K562 (cell line): ENCODE measurements around the gene TEX14. TPM values are rescaled to one million over a fixed set of nuclear protein-coding genes. Genes with fewer than 3 reads are reported as not detected.
A peak's percentile ranks its signal among the peaks of the same experiment; 100 is the strongest.

ENCODE experiments used
- ATAC-seq: fragments of 200-7000 bp; cut with Tn5 transposase; 3 replicates; pipeline ENCODE4 v1.9.1; 2020; ENCODE audit warnings: moderate library complexity
- BruUV-seq: library from RNA; stranded (reverse); fragments of 400-500 nt; replicated peaks from 2 replicates; lab custom pipeline; 2021; lab: Mats Ljungman, UMichigan
- CTCF ChIA-PET: fragments of 300-600 bp; formaldehyde crosslinking; extraction: SDS; loops from one replicate; lab custom pipeline; 2021; ENCODE audit warnings: low intra/inter-chr PET ratio; lab: Yijun Ruan, JAX
- POLR2A ChIA-PET: fragments of 300-600, 350-650 bp; sonication (Branson Sonifier 250); formaldehyde crosslinking; extraction: SDS; loops from one replicate; lab custom pipeline; 2021; ENCODE audit warnings: antibody characterized with exemption, inconsistent platforms; lab: Yijun Ruan, JAX
- DNase-seq, 4 experiments: peaks; one replicate each; pipeline versions ENCODE4 v3.0.0 to v3.0.0-alpha.2; 2011 to 2018; ENCODE audit warnings: low spot score in 3 of 4, mixed read lengths in 3 of 4; ENCODE audit errors: extremely low read depth in 1 of 4
- FAIRE-seq: peaks from 2 replicates; lab custom pipeline; 2011; peaks lifted over from hg19 to GRCh38; lab: Jason Lieb, UNC
- H2AFZ ChIP-seq: 2 replicates; pipeline ENCODE4 v1.6.0; 2011; ENCODE audit warnings: low read depth, low read length, control low read depth, inconsistent platforms
- H3K27ac ChIP-seq: fragments of 200-600 bp; 3 replicates; pipeline ENCODE4 v1.8.0; 2011; ENCODE audit warnings: low read depth, mild to moderate bottlenecking, control low read depth, inconsistent platforms, low read length, moderate library complexity, mixed read lengths; ENCODE audit errors: extremely low read depth
- H3K27me3 ChIP-seq, 2 experiments: fragments of 300-600 bp in 1 of 2; 2 replicates in 1 of 2; 3 replicates in 1 of 2; pipeline versions ENCODE4 v1.6.0 to v1.8.0; 2011; ENCODE audit warnings: inconsistent platforms in 2 of 2, low read length in 2 of 2, mild to moderate bottlenecking in 1 of 2, mixed read lengths in 1 of 2, moderate library complexity in 1 of 2; ENCODE audit not compliant: control insufficient read depth in 2 of 2, insufficient read depth in 2 of 2
- H3K36me3 ChIP-seq: fragments of 300-600 bp; 3 replicates; pipeline ENCODE4 v1.8.0; 2011; ENCODE audit warnings: mild to moderate bottlenecking, low read length, inconsistent platforms; ENCODE audit not compliant: control insufficient read depth, insufficient read depth
- H3K4me1 ChIP-seq, 2 experiments: fragments of 200-600 bp in 1 of 2; replicated peaks in 1 of 2; 2 replicates in 1 of 2; 3 replicates in 1 of 2; pipeline versions ENCODE4 v1.5.1 to v1.8.0; 2011; ENCODE audit warnings: inconsistent platforms in 2 of 2, low read length in 2 of 2, mild to moderate bottlenecking in 1 of 2, mixed read lengths in 1 of 2, moderate library complexity in 1 of 2; ENCODE audit not compliant: control insufficient read depth in 2 of 2, insufficient read depth in 2 of 2
- H3K4me2 ChIP-seq: 2 replicates; pipeline ENCODE4 v1.6.1; 2011; ENCODE audit warnings: low read length, control low read depth, inconsistent platforms, mixed read lengths; ENCODE audit not compliant: insufficient read depth
- H3K4me3 ChIP-seq: fragments of 200-600 bp; sonication (generic), shearing (Covaris generic); 2 replicates; pipeline ENCODE4 v1.5.1; 2016; ENCODE audit warnings: control low read depth, inconsistent platforms
- H3K79me2 ChIP-seq: fragments of 200-600 bp; 3 replicates; pipeline ENCODE4 v1.8.0; 2011; ENCODE audit warnings: low read length, inconsistent platforms; ENCODE audit not compliant: control insufficient read depth, insufficient read depth
- H3K9ac ChIP-seq, 2 experiments: 2 replicates each; pipeline versions ENCODE4 v1.6.0 to v1.6.1; 2011; ENCODE audit warnings: low read depth in 2 of 2, low read length in 2 of 2, control low read depth in 1 of 2, inconsistent platforms in 1 of 2, mild to moderate bottlenecking in 1 of 2, mixed read lengths in 1 of 2; ENCODE audit not compliant: insufficient read depth in 1 of 2
- H3K9me1 ChIP-seq: one replicate; pipeline ENCODE4 v1.6.0; 2011; ENCODE audit warnings: inconsistent platforms, mild to moderate bottlenecking, low read length, moderate library complexity; ENCODE audit not compliant: control insufficient read depth, insufficient read depth
- H3K9me3 ChIP-seq: replicated peaks from 2 replicates; pipeline ENCODE4 v1.5.1; 2011; ENCODE audit warnings: low read depth, low read length, inconsistent platforms; ENCODE audit not compliant: control insufficient read depth, insufficient read depth
- H4K20me1 ChIP-seq: replicated peaks from 2 replicates; pipeline ENCODE4 v1.6.1; 2011; ENCODE audit warnings: low read length, inconsistent platforms, mixed read lengths; ENCODE audit not compliant: control insufficient read depth, insufficient read depth
- ATF1 ChIP-seq, 2 experiments: fragments of 450-650 bp in 1 of 2; IDR thresholded peaks; 2 replicates each; pipeline ENCODE4 v1.6.1; 2016; ENCODE audit warnings: missing compliant biosample characterization in 1 of 2, missing genetic modification characterization in 1 of 2
- CEBPG ChIP-seq, 3 experiments: fragments of 200-800 bp in 1 of 3; sonication (Bioruptor generic) in 1 of 3; sonication (generic) in 1 of 3; formaldehyde crosslinking in 1 of 3; IDR thresholded peaks in 2 of 3; conservative IDR thresholded peaks in 1 of 3; 2 replicates each; pipeline versions ENCODE4 v1.6.1 to v1.8.0; 2016 to 2022; ENCODE audit warnings: missing compliant biosample characterization in 2 of 3, missing genetic modification characterization in 2 of 3, mild to moderate bottlenecking in 1 of 3, missing genetic modification reagents in 1 of 3
- ETV6 ChIP-seq, 3 experiments: fragments of 150-350 bp in 1 of 3; sonication (generic) in 1 of 3; formaldehyde crosslinking in 1 of 3; IDR thresholded peaks; 2 replicates each; pipeline versions ENCODE4 v1.6.1 to v1.8.0; 2014 to 2022; ENCODE audit warnings: borderline replicate concordance in 2 of 3, low read depth in 2 of 3, antibody characterized with exemption in 1 of 3, low read length in 1 of 3, mild to moderate bottlenecking in 1 of 3, missing genetic modification reagents in 1 of 3
- FOXJ2 ChIP-seq: fragments of 200-800 bp; sonication (Bioruptor generic); IDR thresholded peaks from 2 replicates; pipeline ENCODE4 v1.6.1; 2016; ENCODE audit warnings: missing genetic modification characterization, missing compliant biosample characterization
- FOXP1 ChIP-seq: sonication (generic); formaldehyde crosslinking; IDR thresholded peaks from 2 replicates; pipeline ENCODE4 v1.8.0; 2022; ENCODE audit warnings: mild to moderate bottlenecking, missing genetic modification reagents
- HOXB6 ChIP-seq: fragments of 250-450 bp; sonication (Bioruptor Pico); IDR thresholded peaks from 2 replicates; pipeline ENCODE4 v1.5.1; 2022; ENCODE audit warnings: mild to moderate bottlenecking, borderline replicate concordance
- KAT7 ChIP-seq: sonication (generic); formaldehyde crosslinking; IDR thresholded peaks from 2 replicates; pipeline ENCODE4 v1.8.0; 2022; ENCODE audit warnings: missing genetic modification reagents, mild to moderate bottlenecking, borderline replicate concordance
- NRF1 ChIP-seq, 2 experiments: fragments of 450-650 bp; IDR thresholded peaks in 1 of 2; conservative IDR thresholded peaks in 1 of 2; 2 replicates each; pipeline ENCODE4 v1.6.1; 2014; ENCODE audit warnings: mild to moderate bottlenecking in 2 of 2
- SMAD1 ChIP-seq: fragments of 150-350 bp; IDR thresholded peaks from 2 replicates; pipeline ENCODE4 v1.6.1; 2014; ENCODE audit warnings: low read length, low read depth; ENCODE audit not compliant: partially characterized antibody
- SRSF7 ChIP-seq: fragments of 200-400 bp; formaldehyde crosslinking; optimal IDR thresholded peaks from 2 replicates; pipeline ENCODE3; 2017; ENCODE audit warnings: mild to moderate bottlenecking, low read depth, low read length
- ZNF24 ChIP-seq: fragments of 450-650 bp; IDR thresholded peaks from 2 replicates; pipeline ENCODE4 v1.6.1; 2016
- ZNF282 ChIP-seq: sonication (generic); formaldehyde crosslinking; IDR thresholded peaks from 2 replicates; pipeline ENCODE4 v1.8.1; 2023; ENCODE audit warnings: missing genetic modification reagents
- WGBS: fragments of 100-300 bp; shearing (Covaris generic); methylation state at CpG from one replicate; pipeline ENCODE4 v1.1.6; 2016; ENCODE audit warnings: low coverage, mixed read lengths; ENCODE audit not compliant: insufficient coverage; ENCODE audit errors: missing lambda C conversion rate; 5-methylcytosine and 5-hydroxymethylcytosine counted together
- in situ Hi-C: fragments of 300-500 bp; cut with MboI; formaldehyde crosslinking; loops from 4 replicates; pipeline ENCODE4 v1.15.0; 2018; ENCODE audit warnings: inconsistent platforms, mixed read lengths
- intact Hi-C: fragments of 100-400 bp; cut with micrococcal nuclease; formaldehyde crosslinking; loops from 2 replicates; pipeline ENCODE4 v1.14.2; 2022
- polyA plus RNA-seq, 8 experiments: library from polyadenylated mRNA; depleted of rRNA in 4 of 8; stranded (reverse) in 5 of 8; unstranded in 3 of 8; fragments of >200 nt; fragmentation: Nextera tagmentation in 2 of 8; fragmentation: Illumina TruSeq in 1 of 8; extraction: Ambion mirVana in 2 of 8; extraction: Trizol in 1 of 8; gene quantifications; 2 replicates each; pipeline versions ENCODE4 v1.2.1 to v1.2.3, GENCODE V29; 2011 to 2014; ENCODE audit warnings: inconsistent platforms in 1 of 8, missing spikeins in 1 of 8
- total RNA-seq, 7 experiments: library from RNA; depleted of rRNA in 6 of 7; stranded (reverse); fragments of >200 nt in 6 of 7; fragmentation: Illumina TruSeq in 2 of 7; extraction: Trizol in 2 of 7; gene quantifications; 2 replicates each; pipeline versions ENCODE4 v1.2.1 to v1.2.3, GENCODE V29; 2011 to 2021; ENCODE audit warnings: low replicate concordance in 1 of 7
- TF ChIP-seq, protein P1 (sequence below): sonication (generic); formaldehyde crosslinking; IDR thresholded peaks from 2 replicates; pipeline ENCODE4 v1.9.0; 2022; ENCODE audit warnings: mild to moderate bottlenecking, missing genetic modification reagents
- TF ChIP-seq, protein P2 (sequence below): sonication (generic); formaldehyde crosslinking; IDR thresholded peaks from 2 replicates; pipeline ENCODE4 v1.8.1; 2022; ENCODE audit warnings: missing genetic modification reagents
- TF ChIP-seq, protein P3 (sequence below), 3 experiments: fragments of 200-800 bp in 1 of 3; sonication (Bioruptor generic) in 1 of 3; sonication (generic) in 1 of 3; formaldehyde crosslinking in 1 of 3; IDR thresholded peaks; 2 replicates each; pipeline versions ENCODE4 v1.6.1 to v1.8.0; 2016 to 2022; ENCODE audit warnings: mild to moderate bottlenecking in 2 of 3, missing compliant biosample characterization in 2 of 3, missing genetic modification characterization in 2 of 3, missing genetic modification reagents in 1 of 3

Gene TEX14
- total and polyA plus RNA-seq, 9 of the 15 experiments (the other 6 are each of a cell fraction or from before 2014, with no cell fraction given): 0.05 to 0.12 (median 0.09) TPM; not detected in 1

DNA sequence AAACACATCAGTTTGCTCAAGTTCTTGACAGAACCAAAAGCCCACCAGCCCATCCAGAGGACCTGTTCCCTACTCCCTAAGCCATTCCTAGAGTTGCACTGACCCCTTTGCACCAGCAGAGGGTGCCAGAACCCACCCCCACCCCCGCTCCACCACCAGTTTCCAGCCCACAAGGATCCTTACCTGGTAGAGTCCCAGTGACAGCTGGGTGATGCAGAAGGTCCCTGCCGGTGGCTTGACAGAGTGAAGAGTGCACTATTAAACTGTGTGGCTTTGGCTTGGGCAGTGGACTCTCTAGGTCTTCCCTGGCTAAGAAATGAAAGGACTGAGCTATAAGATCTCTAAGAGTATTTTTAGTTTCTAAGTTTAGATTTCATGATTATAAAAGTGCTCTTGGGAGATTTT is 104.1 kb downstream of the TEX14 start (continued):
- TF ChIP-seq NRF1 (conservative IDR thresholded peaks at IDR 0.05 in 1 of 2, IDR thresholded peaks at IDR 0.05 in 1 of 2): no peak
- TF ChIP-seq SMAD1: no peak
- no peak for TF ChIP-seq FOXP1 (CRISPR knock-in tag)
- TF ChIP-seq, protein P1, sequence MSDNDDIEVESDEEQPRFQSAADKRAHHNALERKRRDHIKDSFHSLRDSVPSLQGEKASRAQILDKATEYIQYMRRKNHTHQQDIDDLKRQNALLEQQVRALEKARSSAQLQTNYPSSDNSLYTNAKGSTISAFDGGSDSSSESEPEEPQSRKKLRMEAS (CRISPR knock-in tag): no peak
- TF ChIP-seq SRSF7: no peak
- no peak for TF ChIP-seq ZNF282 (CRISPR knock-in tag)

DNA sequence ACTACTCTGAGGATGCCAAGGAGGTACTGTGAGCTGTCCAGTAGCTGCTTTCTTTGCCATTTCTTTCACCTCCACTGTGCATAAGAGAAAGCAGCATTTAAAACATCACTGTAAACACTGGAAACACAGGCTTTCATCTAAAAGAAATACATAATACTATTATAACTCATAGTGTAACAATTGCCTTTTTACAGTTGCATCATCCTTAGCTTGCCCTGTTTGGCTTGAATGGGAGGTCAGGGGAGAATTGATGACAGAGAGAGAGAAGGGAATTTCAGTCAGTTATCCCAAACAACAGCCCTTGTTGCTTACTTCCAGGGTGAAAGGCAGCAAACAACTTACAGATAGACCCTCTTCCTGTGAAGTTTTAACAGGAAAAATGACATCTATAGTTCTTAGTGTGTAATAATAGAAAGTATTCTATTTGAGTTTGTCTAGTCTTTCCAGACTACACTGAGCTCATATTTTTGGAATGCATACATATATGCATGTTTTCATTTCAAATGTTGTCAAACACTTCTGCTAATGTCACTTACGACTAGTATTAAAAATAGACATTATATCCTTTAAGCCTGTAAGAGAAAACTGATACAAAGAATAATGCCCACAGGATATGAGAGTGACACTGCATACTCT is 105.7 kb downstream of the TEX14 start:
- no peaks in the 10 kb centered on the region for H4K20me1 ChIP-seq
- no peaks in the 10 kb centered on the region for H3K9me1 ChIP-seq
- H2AFZ ChIP-seq: no peak overlapping the region
- H3K36me3 ChIP-seq: no peaks in the 10 kb centered on the region
- ChIA-PET CTCF (interaction anchor here (0.9 kb wide), 1 partner anchor 419 kb away, joined by 4 read pairs; no protein-coding TSS in a partner anchor), POLR2A (interaction anchor here (0.7 to 1.6 kb wide), 4 partner anchors 28 to 73 kb away, joined by 4 to 7 read pairs (median 4); no protein-coding TSS in a partner anchor)
- no TSS peak for BruUV-seq
- FAIRE-seq (no peak), DNase-seq (no peak), ATAC-seq (no peak)
- intact Hi-C loops: loop anchor here (5.0 to 10.0 kb wide), 3 partner anchors 64 to 121 kb away; no protein-coding TSS in a partner anchor
- H3K9ac ChIP-seq: no peak overlapping the region
- 0% methylated on average over 1 of the region's 1 CpG for WGBS
- no peaks in the 10 kb centered on the region for H3K79me2 ChIP-seq
- H3K4me2 ChIP-seq: no peak overlapping the region
- in situ Hi-C loops: loop anchor here (10.0 kb wide), 1 partner anchor 419 kb away; no protein-coding TSS in a partner anchor
- H3K9me3 ChIP-seq: peaks cover 3% of the 10 kb centered on the region
- H3K4me1 ChIP-seq: no peaks in the 10 kb centered on the region
- no peak overlapping the region for H3K27ac ChIP-seq
- H3K4me3 ChIP-seq: no peak overlapping the region
- peaks cover 5 to 11% of the 10 kb centered on the region in 2 experiments; a peak in 3 of 5 replicates for H3K27me3 ChIP-seq
- TF ChIP-seq ATF1 (CRISPR knock-in tag; IDR thresholded peaks at IDR 0.05): no peak
- TF ChIP-seq ATF1 (tag; IDR thresholded peaks at IDR 0.05): no peak
- no peak for TF ChIP-seq KAT7 (CRISPR knock-in tag)
- TF ChIP-seq CEBPG (CRISPR knock-in tag; IDR thresholded peaks at IDR 0.05): no peak
- peak; percentile 14 to 59; a peak in 2 of 4 replicates for TF ChIP-seq CEBPG (tag; conservative IDR thresholded peaks at IDR 0.05 in 1 of 2, IDR thresholded peaks at IDR 0.05 in 1 of 2)
- no peak for TF ChIP-seq FOXJ2 (tag)
- TF ChIP-seq ETV6 (IDR thresholded peaks at IDR 0.05; ENCODE audit: borderline replicate concordance in 1 of 2, low read depth in 2 of 2, low read length in 1 of 2): no peak
- TF ChIP-seq ETV6 (CRISPR knock-in tag; IDR thresholded peaks at IDR 0.05; ENCODE audit: borderline replicate concordance): no peak
- TF ChIP-seq, protein P2, sequence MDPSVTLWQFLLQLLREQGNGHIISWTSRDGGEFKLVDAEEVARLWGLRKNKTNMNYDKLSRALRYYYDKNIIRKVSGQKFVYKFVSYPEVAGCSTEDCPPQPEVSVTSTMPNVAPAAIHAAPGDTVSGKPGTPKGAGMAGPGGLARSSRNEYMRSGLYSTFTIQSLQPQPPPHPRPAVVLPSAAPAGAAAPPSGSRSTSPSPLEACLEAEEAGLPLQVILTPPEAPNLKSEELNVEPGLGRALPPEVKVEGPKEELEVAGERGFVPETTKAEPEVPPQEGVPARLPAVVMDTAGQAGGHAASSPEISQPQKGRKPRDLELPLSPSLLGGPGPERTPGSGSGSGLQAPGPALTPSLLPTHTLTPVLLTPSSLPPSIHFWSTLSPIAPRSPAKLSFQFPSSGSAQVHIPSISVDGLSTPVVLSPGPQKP (CRISPR knock-in tag): no peak
- TF ChIP-seq ZNF24: no peak
- no peak for TF ChIP-seq HOXB6
- TF ChIP-seq, protein P3, sequence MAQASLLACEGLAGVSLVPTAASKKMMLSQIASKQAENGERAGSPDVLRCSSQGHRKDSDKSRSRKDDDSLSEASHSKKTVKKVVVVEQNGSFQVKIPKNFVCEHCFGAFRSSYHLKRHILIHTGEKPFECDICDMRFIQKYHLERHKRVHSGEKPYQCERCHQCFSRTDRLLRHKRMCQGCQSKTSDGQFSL (CRISPR knock-in tag; IDR thresholded peaks at IDR 0.05): no peak
- TF ChIP-seq, protein P3 (tag; IDR thresholded peaks at IDR 0.05): no peak
